Measurements from ENCODE around the gene ZNF446.
"Not testable (repeated sequence)": the region's sequence is repeated elsewhere in the genome, so short reads cannot be mapped to it uniquely, and the experiment has no call there.

The ZNF446 gene

GRCh38 chr19:58475714-58476497, at the start of gene ZNF446:
Gene ZNF446 (plus strand): TSS chr19:58476352. CDS start chr19:58477219, 867 bp downstream.
- peak; percentile 93 for DNase-seq

DNA sequence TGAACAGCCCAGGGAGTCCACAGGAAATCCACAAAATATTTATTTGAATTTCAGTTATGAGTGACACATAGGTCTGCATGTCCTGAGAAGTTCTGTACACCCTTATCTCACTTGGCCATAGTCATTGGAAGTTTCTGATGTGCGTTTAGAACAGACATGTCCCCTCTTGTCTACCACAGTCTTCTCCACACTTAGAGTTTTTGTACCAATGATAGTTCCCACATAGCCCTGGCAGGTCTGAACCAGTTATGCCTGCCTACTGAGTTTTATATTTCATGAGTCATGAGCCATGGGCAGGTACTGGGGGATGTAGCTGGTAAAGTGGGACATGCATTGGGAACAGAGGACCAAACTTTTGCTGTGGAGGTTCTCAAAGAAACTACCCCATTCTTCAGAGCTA, 47.5 kb upstream of the ZNF446 start:
- DNase-seq, result no peak

DNA sequence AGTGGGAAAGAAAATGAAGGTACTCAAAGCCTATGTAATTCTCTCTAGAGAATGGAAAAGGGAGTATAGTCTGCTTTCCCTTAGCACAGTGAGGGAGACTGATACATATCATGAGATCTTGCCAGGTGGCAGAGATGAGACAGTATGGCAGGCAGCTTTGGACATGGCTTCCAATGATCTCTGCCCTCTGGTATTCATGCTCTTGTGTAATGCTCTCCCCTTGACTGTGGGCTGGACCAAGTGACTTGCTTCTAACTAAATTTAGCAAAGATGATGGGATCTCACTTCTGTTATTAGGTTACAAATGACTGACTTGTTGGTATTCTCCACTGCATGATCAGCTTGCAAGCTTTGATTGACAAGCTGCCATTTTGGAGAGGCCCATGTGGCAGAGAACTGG, 46.4 kb upstream of the ZNF446 start:
- no peak for DNase-seq

DNA sequence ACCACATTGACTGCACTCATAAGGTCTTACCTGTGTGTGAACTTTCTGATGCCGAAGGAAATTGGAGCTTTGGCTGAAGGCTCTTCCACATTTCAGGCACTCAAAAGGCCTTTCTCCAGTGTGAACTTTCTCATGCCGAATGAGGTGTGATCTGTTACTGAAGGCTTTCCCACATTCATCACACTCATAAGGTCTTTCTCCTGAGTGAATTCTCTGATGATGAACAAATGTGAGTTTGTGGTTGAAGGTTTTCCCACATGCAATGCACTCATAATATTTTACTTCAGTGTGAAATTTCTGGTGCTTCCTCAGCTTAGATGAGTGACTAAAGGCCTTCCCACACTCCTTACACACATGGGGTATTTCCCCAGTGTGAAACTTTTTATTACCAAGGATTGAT, 41.9 kb upstream of the ZNF446 start:
- DNase-seq, result no peak

DNA sequence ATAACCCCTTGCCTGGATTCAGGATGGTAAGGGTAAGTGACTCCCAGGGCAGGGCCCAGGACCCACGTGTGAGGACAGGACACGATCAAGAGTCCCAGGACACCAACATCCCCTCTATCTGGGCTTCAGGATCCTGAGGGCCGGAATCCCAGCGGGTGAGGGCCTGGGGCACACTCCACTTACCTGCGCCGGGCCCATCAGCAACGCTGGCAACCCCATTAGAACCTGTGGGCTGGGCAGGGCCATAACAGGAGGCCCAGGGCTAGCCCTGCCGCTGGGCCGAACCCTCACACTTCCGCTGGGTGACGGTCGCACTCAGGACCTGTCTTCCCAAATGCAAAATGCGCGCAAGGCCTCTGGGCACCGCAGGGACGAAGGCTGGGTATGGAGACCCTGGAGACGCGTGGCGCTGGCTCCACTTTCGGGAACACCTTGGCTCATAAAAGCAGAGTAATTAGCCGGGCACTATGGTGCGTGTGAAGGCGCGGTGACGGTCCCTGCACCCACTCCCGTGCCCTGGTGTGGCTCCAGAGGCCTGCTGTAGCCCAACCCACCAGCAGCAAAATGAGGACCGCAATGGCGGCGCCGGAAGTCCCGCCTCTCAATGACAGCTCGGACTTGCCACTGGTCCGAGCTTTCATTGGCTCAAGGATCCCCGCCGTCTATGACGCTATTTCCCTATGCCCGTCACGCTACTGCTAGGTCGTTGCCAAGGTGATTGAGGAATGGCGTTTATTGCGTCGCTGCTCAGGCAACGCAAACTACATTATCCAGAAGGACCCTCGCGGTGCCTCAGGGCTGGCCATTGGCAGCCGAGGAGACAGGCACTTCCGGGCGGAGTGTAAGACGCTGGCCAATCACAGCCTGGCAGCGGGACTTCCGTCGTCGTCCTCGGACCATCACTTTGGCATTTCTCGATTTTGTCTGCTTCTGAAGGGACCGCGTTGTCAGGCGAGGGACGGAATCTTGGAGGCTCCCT, 36.3 kb upstream of the ZNF446 start, which contains the start of gene ZNF132:
TSS of gene ZNF132 (minus strand) at position 578 of the 979 bp plus-strand sequence. CDS start at position 246, 332 bp downstream.
- DNase-seq, result peak; percentile 88

GRCh38 chr19:58440556-58440955, 35.6 kb upstream of the ZNF446 start:
- DNase-seq, result no peak

- DNase-seq, result not testable (repeated sequence)
Observed at GRCh38 chr19:58442986-58443385, 33.2 kb upstream of the ZNF446 start.

DNA sequence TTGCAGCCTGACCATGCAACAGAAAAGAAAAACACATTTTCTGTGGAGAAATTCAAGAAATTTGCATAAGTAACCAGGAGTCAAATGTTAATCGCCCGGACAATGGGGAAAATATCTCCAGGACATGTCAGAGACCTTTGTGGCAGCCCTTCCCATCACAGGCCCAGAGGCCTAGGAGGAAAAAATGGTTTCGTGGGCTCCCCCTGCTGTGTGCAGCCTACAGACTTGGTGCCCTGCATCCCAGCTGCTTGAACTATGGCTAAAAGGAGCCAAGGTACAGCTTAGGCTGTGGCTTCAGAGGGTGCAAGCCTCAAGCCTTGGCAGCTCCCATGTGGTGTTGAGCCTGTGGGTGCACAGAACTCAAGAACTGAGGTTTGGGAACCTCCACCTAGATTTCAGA, 27.3 kb upstream of the ZNF446 start:
- not testable (repeated sequence) for DNase-seq

DNA sequence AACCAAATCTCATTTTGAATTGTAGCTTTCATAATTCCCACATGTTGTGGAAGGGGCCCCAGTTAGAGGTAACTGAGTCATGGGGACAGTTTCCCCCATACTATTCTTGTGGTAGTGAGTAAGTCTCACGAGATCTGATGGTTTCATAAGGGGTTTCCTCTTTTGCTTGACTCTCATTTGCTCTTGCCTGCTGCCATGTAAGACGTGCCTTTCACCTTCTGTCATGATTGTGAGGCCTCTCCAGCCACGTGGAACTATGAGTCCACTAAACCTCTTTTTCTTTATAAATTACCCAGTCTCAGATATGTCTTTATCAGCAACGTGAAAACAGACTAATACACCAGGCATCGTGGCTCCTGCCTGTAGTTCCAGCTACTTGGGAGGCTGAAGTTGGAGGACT, 26.2 kb upstream of the ZNF446 start:
- not testable (repeated sequence) for DNase-seq

DNA sequence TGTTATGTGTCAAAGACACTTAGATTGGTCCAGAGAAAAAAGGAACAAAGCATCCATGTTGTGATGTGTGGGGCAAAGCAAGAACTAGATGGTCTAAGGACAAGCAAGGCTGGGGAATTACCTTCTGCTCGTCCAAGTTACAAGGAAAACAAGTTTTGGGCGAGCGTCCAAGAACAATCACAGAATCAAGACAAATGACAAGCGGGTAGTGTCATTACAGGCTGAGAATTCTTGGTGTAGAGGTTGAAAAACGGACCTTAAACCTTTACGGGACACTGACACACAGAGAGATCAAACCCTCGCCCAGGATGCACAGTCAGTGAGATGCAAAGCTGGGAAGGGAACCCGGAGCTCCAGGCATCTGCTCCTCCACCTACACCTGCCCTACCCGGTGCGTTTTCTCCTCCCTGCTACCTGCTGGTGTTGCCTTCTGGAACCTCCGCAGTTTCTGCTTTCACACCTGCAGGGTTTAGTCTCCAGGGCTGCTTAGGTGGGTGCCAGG, 25.2 kb upstream of the ZNF446 start:
- peak; percentile 3 for DNase-seq

DNA sequence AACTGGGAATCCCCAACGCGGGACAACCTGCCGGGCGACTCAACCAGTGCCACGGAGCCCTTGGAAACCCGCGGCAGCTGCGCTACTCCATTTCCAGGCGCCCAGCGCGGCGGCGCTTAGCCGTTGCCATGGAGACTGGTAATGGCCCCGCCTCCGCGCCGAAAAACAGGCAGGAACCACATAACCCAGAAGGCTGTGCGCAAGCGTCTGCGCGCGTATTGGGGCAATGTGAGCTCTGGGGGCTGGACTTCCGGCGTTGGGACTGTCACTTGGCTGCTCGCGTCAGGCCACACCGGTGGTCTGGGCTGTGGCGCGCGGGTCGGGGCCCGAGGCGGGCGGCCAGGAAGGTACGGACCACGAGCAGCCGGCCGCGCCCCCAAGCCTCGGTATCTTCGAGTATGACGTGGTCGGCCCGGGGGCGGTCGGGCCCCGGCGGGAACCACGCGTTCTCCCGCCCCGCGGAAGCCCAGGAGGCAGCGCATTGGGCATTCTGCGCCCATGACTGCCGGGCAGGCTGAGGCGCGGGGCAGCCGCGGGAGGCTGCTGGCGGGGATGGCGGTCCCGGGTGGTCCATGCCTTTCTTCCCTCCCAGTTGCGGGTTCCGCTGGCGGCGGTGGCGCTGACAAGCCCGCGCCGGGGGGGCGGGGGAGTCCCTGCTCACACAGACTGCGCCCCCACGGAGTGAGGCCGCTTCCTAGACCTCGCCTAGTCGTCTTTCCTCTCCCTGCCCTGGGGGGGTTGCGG, 24.6 kb upstream of the ZNF446 start, which contains the start of gene ZNF324B:
TSS of gene ZNF324B (plus strand) at position 265 of the 744 bp plus-strand sequence. CDS start 2,080 bp downstream, outside the sequence.
- DNase-seq, result peak; percentile 97

DNA sequence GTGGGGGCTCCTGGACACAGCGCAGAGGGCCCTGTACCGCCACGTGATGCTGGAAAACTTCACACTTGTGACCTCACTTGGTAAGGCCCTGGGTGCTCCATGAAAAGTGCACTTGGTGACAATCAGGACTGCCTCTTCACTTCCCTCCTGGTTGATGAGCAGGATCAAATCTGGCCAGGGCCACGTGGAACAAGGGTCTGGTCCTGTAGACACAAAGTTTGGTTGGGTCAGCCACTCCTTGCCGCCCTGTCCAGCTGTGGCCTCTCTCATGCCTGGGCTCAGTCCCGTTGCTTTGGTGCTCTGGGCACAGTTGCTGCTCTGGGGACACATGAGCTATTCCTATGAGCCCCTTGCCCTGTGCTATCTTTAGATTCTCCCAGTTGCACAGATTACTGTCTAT, 22.4 kb upstream of the ZNF446 start:
- DNase-seq, result no peak

DNA sequence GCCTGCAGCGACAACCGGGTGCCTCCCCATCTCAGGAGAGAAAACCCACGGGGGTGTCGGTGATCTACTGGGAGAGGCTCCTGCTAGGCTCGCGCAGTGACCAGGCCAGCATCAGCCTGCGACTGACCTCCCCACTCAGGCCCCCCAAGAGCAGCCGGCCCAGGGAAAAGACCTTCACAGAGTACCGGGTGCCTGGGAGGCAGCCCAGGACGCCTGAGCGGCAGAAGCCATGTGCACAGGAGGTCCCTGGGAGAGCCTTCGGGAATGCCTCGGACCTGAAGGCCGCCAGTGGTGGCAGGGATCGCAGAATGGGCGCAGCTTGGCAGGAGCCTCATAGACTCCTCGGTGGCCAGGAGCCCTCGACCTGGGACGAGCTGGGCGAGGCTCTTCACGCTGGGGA, 20.8 kb upstream of the ZNF446 start:
- no peak for DNase-seq

DNA sequence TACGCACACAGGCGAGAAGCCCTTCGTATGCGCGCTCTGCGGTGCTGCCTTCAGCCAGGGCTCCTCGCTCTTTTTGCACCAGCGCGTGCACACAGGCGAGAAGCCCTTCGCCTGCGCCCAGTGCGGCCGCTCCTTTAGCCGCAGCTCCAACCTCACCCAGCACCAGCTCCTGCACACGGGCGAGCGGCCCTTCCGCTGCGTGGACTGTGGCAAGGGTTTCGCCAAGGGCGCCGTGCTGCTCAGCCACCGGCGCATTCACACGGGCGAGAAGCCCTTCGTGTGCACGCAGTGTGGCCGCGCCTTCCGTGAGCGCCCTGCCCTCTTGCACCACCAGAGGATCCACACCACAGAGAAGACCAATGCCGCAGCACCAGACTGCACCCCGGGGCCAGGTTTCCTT, 20.0 kb upstream of the ZNF446 start:
- DNase-seq, result no peak

- no peak for DNase-seq
Observed at GRCh38 chr19:58460039-58460438, 16.1 kb upstream of the ZNF446 start.

DNA sequence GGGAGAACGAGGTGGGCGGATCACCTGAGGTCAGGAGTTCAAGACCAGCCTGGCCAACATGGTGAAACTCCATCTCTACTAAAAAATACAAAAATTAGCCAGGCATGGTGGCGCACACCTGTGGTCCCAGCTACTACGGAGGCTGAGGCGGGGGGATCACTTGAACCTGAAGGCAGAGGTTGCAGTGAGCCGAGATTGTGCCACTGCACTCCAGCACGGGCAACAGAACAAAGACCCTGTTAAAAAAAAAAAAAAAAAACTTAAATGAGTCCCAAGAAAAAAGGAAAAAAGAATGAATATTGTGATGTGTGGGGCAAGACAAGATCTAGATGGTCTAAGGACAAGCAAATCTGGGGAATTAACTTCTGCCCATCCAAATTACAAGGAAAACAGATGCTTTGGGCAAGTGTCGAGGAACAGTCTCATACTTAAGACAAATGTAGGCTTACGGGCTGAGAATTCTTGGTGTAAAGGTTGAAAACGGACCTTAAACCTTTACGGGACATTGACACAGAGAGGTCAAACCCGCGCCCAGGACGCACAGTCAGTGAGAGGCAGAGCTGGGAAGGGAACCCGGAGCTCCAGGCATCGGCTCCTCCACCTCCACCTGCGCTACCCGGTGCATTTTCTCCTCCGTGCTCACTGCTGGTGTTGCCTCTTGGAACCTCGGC, 9.9 kb upstream of the ZNF446 start:
- no peak for DNase-seq

DNA sequence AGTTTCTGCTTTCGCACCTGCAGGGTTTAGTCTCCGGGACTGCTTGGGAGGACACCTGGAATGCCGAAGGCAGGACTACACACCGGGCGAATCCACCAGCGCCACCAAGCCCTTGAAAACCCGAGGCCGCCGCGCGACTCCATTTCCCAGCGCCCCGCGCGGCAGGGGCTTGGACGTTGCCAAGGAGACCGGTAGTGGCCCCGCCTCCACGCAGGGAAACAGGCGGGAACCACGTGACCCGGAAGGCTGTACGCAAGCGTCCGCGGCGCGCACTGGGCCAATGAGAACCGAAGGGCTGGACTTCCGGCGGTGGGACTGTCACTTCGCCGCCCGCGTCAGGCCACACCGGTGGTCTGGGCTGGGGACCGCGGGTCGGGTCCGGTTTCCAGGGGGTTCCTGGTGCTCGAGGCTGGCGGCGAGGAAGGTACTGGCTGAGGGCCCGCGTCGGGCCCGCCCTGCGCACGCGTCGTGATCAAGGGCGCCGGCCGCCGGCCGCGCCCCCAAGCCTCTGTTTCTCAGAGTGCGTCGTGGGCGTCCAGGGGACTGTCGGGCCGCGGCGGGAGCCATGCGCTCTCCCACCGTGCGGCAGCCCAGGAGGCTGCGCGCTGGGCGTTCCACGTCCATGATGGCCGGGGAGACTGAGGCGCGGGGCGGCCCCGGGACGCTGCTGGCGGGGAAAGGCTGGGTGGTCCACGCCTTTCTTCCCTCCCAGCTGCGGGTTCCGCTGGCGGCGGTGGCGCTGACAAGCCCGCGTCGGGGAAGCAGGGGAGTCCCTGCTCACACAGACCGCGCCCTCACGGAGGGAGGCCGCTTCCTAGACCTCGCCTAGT, 9.2 kb upstream of the ZNF446 start, which contains the start of gene ZNF324:
TSS of gene ZNF324 (plus strand) at position 321 of the 830 bp plus-strand sequence. CDS start 2,106 bp downstream, outside the sequence.
- DNase-seq, result peak; percentile 96

DNA sequence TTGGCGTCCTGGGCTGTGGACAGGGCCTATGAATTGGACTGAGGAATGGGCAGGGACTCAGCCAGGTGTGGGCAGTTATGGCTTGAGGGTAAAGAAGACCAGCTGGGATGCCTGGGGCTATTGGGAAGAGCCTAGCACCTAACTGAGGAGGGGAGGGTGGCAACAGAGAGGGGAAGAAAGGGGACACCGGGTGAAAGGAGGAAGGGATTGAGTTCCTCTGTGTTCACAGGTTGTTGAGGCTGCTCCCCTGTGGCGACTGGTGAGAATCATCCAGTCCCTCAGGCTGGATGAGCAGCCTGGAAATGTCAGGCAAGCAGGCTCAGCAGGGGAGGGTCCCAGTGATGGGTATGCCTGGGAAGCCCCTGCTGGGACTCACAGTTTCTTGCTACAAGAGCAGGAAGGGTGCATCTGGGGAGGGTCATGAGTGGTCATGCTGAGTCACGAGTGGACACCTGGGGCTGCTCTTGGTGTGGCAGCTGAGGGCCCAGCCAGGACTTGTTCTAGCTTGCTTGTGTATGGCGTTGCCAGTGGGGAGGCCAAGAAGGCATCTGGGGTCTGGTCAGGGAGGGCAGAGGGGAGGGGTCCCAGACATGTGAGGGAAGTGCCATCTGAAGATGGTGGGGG, 7.8 kb upstream of the ZNF446 start:
- DNase-seq, result no peak

DNA sequence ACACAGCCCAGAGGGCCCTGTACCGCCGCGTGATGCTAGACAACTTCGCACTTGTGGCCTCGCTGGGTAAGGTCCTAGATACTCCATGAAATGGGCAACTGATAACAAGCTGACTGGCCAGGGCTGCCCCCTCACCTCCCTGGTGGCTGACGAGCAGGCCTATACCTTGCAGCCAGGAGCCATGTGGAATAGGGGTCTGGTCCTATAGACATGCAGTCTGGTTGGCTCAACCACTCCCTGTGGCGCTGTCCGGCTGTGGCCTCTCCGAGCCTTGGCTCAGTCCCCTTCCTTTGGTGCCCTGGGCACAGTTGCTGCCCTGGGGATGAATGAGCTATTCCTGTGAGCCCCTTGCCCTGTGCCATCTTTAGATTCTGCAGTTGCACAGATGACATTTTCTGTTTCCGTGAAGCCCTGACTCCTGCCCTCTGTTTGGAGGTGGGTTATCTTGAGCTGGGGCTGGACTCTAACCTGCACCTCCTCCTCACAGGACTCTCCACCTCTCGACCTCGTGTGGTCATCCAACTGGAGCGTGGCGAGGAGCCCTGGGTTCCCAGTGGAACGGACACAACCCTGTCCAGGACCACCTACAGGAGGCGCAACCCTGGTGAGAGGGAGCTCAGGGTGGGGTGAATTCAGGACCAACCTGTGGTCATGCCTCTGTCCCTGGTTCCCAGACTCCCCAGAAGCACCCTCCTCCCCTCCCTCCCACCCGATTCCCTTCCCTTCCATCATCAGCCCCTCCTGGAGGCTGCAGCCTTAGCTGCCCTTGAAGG, 6.7 kb upstream of the ZNF446 start:
- DNase-seq, result no peak

Measured in NCI-H774 (cell line).